ENCODE results near the gene DENND2C. TPM values are rescaled to one million over a fixed set of nuclear protein-coding genes. Genes with fewer than 3 reads are reported as not detected.
A peak's percentile ranks its signal among the peaks of the same experiment; 100 is the strongest.

The DENND2C gene
- total and polyA plus RNA-seq, 2 of the 13 experiments (the other 11 are each of a cell fraction or from before 2014, with no cell fraction given) = 0.08 to 0.33 TPM

DNA sequence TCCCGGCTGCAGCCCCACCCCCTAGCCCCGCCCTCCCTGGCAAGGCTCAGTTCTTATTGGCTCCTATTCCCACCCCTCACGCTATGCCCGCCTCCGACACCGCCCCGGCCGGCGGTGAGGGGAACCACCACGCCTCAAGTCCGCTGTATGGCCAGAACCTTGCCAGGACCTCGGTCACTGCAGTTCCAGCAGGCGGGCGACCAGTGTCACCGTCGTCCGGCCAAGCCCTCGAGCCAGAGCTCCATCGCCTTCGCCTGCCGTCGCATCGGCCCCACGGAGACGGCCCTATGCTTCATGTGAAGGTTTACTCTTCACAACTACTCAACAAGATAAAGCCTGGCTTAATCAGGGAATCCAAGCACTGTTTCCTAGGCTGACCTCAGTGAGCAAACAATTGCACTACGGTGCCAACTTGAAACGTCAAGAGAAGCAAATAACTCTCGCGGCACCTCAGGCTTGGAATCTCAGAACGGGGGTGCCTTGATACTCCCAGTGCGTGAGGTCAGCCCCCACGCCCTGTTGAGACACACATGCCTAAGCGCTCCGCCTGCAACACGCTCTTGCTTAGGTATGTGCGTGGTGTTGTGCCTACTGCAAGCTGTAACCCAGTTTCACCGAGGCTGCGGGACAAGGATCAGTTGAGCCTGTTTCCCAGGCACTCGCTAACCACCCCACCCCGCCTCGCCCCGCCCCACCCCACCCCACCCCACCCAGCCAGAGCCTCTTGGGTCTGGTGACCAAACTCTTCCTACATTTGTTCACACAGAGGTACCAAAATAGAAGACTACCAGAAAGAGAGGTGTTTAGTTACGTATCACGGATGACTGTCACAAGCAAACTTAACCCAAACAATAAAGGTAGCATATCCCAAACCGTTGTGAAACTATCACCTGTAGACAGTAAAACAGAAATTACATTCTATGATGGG lies 498 bp upstream of the DENND2C start (continued):
- no peak for TF ChIP-seq JARID2 (CRISPR knock-in tag; IDR thresholded peaks at IDR 0.05; ENCODE audit: insufficient replicate concordance)
- no peak for TF ChIP-seq FOXJ3 (CRISPR knock-in tag; IDR thresholded peaks at IDR 0.05; ENCODE audit: borderline replicate concordance)
- TF ChIP-seq THAP11 (CRISPR knock-in tag; IDR thresholded peaks at IDR 0.05) = 0 out of 2 replicates have a peak, but pooled peaks have one; percentile 16
- no peak for TF ChIP-seq NONO (IDR thresholded peaks at IDR 0.05)
- no peak for TF ChIP-seq NONO (CRISPR knock-in tag; conservative IDR thresholded peaks at IDR 0.05)
- TF ChIP-seq KLF11 (CRISPR knock-in tag; IDR thresholded peaks at IDR 0.05) = no peak
- TF ChIP-seq RBM22 (optimal IDR thresholded peaks at IDR 0.05; ENCODE audit: low read length) = no peak
- TF ChIP-seq ZNF263 (CRISPR knock-in tag; IDR thresholded peaks at IDR 0.05) = no peak
- TF ChIP-seq TEAD2 (CRISPR knock-in tag; IDR thresholded peaks at IDR 0.05) = 0 out of 2 replicates have a peak, but pooled peaks have one; percentile 66
- TF ChIP-seq FOXA3 (CRISPR knock-in tag; IDR thresholded peaks at IDR 0.05) = no peak
- no peak for TF ChIP-seq TSC22D2 (CRISPR knock-in tag; IDR thresholded peaks at IDR 0.05; ENCODE audit: borderline replicate concordance)
- TF ChIP-seq TBX3 (IDR thresholded peaks at IDR 0.05; ENCODE audit: borderline replicate concordance) = no peak
- no peak for TF ChIP-seq STAT5B (CRISPR knock-in tag; IDR thresholded peaks at IDR 0.05)
- no peak for TF ChIP-seq ZNF563 (CRISPR knock-in tag; IDR thresholded peaks at IDR 0.05)
- TF ChIP-seq ZNF256 (CRISPR knock-in tag; conservative IDR thresholded peaks at IDR 0.05) = 0 out of 2 replicates have a peak, but pooled peaks have one; percentile 23
- no peak for TF ChIP-seq ZNF44 (CRISPR knock-in tag; IDR thresholded peaks at IDR 0.05)
- TF ChIP-seq FUBP1 (CRISPR knock-in tag; IDR thresholded peaks at IDR 0.05; ENCODE audit: borderline replicate concordance) = no peak
- no peak for TF ChIP-seq ZNF552 (CRISPR knock-in tag; IDR thresholded peaks at IDR 0.05; ENCODE audit: borderline replicate concordance)
